Right forelimb (tissue), 1 donor: Measurements from ENCODE around the gene NRAP.

Experiments
- DNase-seq: peaks from one replicate; pipeline ENCODE4 v3.0.0-alpha.2; 2018

NRAP gene

GRCh38 chr10:113663908-113664307 is at the start of gene NRAP:
NRAP (minus strand) TSS chr10:113664041; CDS start chr10:113663882, 159 bp downstream.
- no peak for DNase-seq

GRCh38 chr10:113713640-113713982 is 49.8 kb upstream of the NRAP start:
- no peak for DNase-seq

GRCh38 chr10:113712755-113713639 is 49.2 kb upstream of the NRAP start:
- no peak for DNase-seq

- DNase-seq, result no peak
These were observed 48.2 kb upstream of the NRAP start for GRCh38 chr10:113712024-113712423.

GRCh38 chr10:113711142-113711541 is 47.3 kb upstream of the NRAP start:
- DNase-seq, result no peak

- DNase-seq, result no peak
These were observed 45.5 kb upstream of the NRAP start for GRCh38 chr10:113709221-113709838.

- no peak for DNase-seq
These were observed 44.8 kb upstream of the NRAP start for GRCh38 chr10:113708640-113709039.

- no peak for DNase-seq
These were observed 42.8 kb upstream of the NRAP start for GRCh38 chr10:113706623-113707022.

GRCh38 chr10:113705344-113705652 is 41.5 kb upstream of the NRAP start:
- DNase-seq, result no peak

GRCh38 chr10:113704637-113705343 is 40.9 kb upstream of the NRAP start:
- no peak for DNase-seq

GRCh38 chr10:113697595-113697994 is 33.8 kb upstream of the NRAP start:
- DNase-seq, result no peak

GRCh38 chr10:113695691-113696090 is 31.9 kb upstream of the NRAP start:
- no peak for DNase-seq

GRCh38 chr10:113693348-113693747 is 29.5 kb upstream of the NRAP start:
- no peak for DNase-seq

- no peak for DNase-seq
These were observed 28.4 kb upstream of the NRAP start for GRCh38 chr10:113692271-113692670.

- DNase-seq, result no peak
These were observed 27.5 kb upstream of the NRAP start for GRCh38 chr10:113691381-113691780.

- DNase-seq, result no peak
These were observed 26.9 kb upstream of the NRAP start for GRCh38 chr10:113690749-113691148.

- no peak for DNase-seq
These were observed 25.7 kb upstream of the NRAP start for GRCh38 chr10:113689574-113689973.

GRCh38 chr10:113689057-113689456 is 25.2 kb upstream of the NRAP start:
- no peak for DNase-seq

GRCh38 chr10:113687037-113687436 is 23.2 kb upstream of the NRAP start:
- DNase-seq, result no peak

GRCh38 chr10:113686028-113686427 is 22.2 kb upstream of the NRAP start:
- DNase-seq, result no peak

- DNase-seq, result no peak
These were observed 19.5 kb upstream of the NRAP start for GRCh38 chr10:113683300-113683699.

GRCh38 chr10:113681533-113682470 is 18.0 kb upstream of the NRAP start:
- no peak for DNase-seq
